GM08714 (cell line): ENCODE results near the gene MYH7B.

Experiments used
- H3K4me3 ChIP-seq: fragments of 200-500 bp; sonication (Bioruptor generic); 2 replicates; pipeline ENCODE4 v1.5.1; 2014; ENCODE audit warnings: mild to moderate bottlenecking, low read length, inconsistent platforms
- ZNF274 ChIP-seq: IDR thresholded peaks from 2 replicates; pipeline ENCODE4 v1.6.1; 2012; ENCODE audit warnings: mild to moderate bottlenecking, low read depth, low read length

MYH7B gene

GRCh38 chr20:34952671-34953070, 3.0 kb upstream of the MYH7B start:
- no peak for TF ChIP-seq ZNF274
- no peak overlapping the region for H3K4me3 ChIP-seq

- no peak overlapping the region for H3K4me3 ChIP-seq
- no peak for TF ChIP-seq ZNF274
Observed at GRCh38 chr20:34953960-34954359, 1.7 kb upstream of the MYH7B start.

GRCh38 chr20:34954904-34955230, 801 bp upstream of the MYH7B start:
- peak overlapping the region; percentile 68 for H3K4me3 ChIP-seq
- TF ChIP-seq ZNF274, result no peak

GRCh38 chr20:34956041-34956458, 382 bp downstream of the MYH7B start:
- no peak for TF ChIP-seq ZNF274
- H3K4me3 ChIP-seq, result peak overlapping the region; percentile 68; the same call in 1 of the 2 replicates

- H3K4me3 ChIP-seq, result no peak overlapping the region
Observed at GRCh38 chr20:34956751-34957472, 1.2 kb downstream of the MYH7B start.

GRCh38 chr20:34964486-34964885, 8.8 kb downstream of the MYH7B start:
- TF ChIP-seq ZNF274, result no peak
- H3K4me3 ChIP-seq, result no peak overlapping the region

More at GRCh38 chr20:34956751-34957472, 1.2 kb downstream of the MYH7B start:
- TF ChIP-seq ZNF274, result 0 out of 2 replicates have a peak, but pooled peaks have one; percentile 48

GRCh38 chr20:34965051-34965450, 9.4 kb downstream of the MYH7B start:
- no peak for TF ChIP-seq ZNF274

GRCh38 chr20:34967421-34967820, 11.8 kb downstream of the MYH7B start:
- H3K4me3 ChIP-seq, result no peak overlapping the region
- no peak for TF ChIP-seq ZNF274

More at GRCh38 chr20:34965051-34965450, 9.4 kb downstream of the MYH7B start:
- no peak overlapping the region for H3K4me3 ChIP-seq

- no peak overlapping the region for H3K4me3 ChIP-seq
- TF ChIP-seq ZNF274, result no peak
Observed at GRCh38 chr20:34968042-34968775, 12.5 kb downstream of the MYH7B start.

GRCh38 chr20:34970193-34970840, 14.6 kb downstream of the MYH7B start:
- H3K4me3 ChIP-seq, result no peak overlapping the region
- TF ChIP-seq ZNF274, result no peak

GRCh38 chr20:34970846-34971560, 15.3 kb downstream of the MYH7B start:
- no peak for TF ChIP-seq ZNF274
- H3K4me3 ChIP-seq, result no peak overlapping the region

GRCh38 chr20:34971561-34972235, 16.0 kb downstream of the MYH7B start:
- no peak overlapping the region for H3K4me3 ChIP-seq
- TF ChIP-seq ZNF274, result no peak

GRCh38 chr20:34974246-34974645, 18.6 kb downstream of the MYH7B start:
- H3K4me3 ChIP-seq, result no peak overlapping the region
- no peak for TF ChIP-seq ZNF274

GRCh38 chr20:34976286-34976685, 20.6 kb downstream of the MYH7B start:
- no peak overlapping the region for H3K4me3 ChIP-seq
- TF ChIP-seq ZNF274, result no peak
